NCI-H748 (cell line): ENCODE data around the gene FFAR2.
"Not testable (repeated sequence)": the region's sequence is repeated elsewhere in the genome, so short reads cannot be mapped to it uniquely, and the experiment has no call there.

Experiments used
- DNase-seq: peaks from one replicate; lab custom pipeline; 2025; ENCODE audit not compliant: unreplicated experiment; lab: John Stamatoyannopoulos, UW

FFAR2 gene

DNA sequence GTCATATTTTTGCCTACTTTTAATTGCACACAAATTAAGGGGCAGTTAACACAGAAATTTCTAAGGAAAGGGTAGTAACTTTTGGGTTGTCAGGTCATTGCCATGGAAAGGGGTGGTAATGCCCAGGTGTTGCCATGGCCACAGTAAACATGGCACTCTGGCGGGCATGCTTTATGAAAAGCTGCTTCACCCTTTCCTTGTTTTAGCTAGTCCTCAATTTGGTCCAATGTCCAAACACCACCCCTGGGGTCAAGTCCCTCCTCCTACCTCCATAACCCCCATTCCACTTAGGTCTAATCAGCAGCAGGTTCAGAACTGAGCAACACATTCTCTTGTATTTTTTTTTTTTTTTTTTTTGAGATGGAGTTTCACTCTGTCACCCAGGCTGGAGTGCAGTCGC lies 6.6 kb downstream of the FFAR2 start:
- peak; percentile 32 for DNase-seq

DNA sequence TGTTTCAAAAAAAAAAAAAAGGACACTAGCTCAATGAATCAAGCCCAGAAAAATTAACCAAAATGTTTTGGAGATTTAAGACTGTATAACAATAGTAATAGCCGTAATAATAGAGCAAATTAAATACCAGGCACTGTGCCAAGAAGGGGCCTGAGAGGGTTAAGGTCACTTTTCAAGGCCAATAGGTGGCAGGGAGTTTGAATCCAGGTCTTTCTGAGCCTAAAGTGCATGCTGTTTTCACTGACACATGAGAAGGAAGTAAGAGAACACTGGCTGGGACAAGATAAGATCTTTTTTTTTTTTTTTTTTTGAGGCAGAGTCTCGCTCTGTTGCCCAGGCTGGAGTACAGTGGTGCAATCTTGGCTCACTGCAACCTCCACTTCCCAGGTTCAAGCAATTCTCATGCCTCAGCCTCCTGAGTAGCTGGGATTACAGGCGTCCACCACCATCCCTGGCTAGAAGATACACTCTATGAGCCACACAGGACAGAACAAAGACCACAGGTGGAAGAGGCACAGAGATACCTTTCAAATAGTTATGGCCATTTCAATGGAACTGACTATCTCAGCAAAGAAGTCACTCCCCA lies 7.7 kb downstream of the FFAR2 start:
- no peak for DNase-seq

DNA sequence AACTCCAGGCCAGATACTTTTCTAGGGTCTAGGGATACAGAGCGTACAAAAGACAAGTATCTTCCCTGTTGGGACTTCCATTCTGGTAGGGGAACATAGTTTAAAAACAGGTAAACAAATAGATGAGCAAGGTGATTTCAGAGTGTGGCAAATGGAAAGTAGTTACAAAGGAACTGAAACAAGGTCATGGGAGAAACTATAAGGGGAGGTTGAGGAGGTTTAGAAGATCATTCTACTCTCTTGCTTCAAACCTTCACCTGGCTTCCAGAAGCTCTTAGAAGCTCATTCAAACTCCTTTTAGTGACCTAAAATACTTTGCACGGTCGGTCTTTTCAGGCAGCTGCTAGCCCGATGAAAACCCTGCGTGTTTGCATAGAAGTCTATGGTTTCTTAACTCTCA lies 9.1 kb downstream of the FFAR2 start:
- no peak for DNase-seq

GRCh38 chr19:35458192-35458591 lies 10.1 kb downstream of the FFAR2 start:
- DNase-seq = no peak

DNA sequence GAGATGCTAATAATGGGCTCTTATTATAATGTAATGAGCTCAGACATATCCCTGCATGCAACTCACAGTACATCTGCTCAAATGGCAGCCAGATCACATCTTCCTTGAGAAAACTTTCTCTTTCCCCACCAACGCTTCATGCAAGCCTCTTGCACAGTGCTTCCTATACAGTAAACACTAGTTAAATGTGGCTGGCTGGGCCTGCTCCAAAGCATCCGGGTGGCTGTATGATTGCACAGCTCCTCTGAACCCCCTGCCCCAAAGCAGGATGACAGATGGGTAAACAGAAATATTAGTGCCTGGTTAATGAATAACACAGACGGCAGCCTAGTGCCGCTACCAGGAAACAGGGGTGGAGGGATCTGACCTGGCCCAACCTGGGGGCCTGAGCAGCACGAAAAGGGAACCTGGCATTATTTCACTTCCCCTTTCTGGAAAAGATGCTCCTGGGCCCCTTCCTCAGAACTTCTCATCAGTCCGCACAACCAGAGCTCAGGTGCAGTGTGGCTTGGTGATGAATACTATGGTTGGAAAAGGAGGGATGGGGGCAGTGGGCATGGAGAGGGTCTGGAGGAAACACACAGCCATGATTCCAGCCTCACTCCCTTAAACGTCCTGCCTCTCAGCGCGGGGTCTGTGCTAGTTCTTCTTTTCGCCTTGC lies 10.8 kb downstream of the FFAR2 start:
- no peak for DNase-seq

DNA sequence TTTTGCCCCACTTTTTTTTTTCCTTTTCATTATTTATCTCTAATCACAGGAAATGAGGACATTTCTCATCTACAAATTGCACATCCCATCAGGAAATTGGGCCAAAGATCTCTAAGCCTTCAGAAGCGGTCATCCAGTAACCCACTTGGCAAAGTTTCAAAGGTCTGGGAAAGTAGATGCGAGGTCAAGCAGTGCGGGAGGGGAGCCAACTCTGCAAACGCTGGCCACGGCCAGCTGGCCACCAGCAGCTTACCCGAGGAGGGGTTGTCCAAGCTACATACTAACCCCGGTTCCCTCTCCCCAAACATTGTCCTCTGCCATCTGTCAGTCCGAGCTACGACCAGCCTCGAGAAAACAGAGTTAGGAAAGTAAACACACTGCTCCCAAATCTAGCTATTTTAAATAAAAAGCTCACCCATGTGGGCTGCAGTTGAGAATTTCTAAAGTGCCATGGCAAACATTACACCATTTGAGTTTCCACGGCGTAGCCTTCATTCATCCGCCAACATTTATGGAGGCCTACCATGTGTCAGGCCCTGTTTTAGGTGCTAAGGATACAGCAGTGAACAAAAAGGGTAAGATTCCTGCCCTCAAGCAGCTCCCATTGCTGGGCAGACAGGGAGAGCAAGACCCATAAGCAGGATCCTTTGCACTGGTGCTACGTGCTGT lies 11.5 kb downstream of the FFAR2 start:
- DNase-seq = no peak

DNA sequence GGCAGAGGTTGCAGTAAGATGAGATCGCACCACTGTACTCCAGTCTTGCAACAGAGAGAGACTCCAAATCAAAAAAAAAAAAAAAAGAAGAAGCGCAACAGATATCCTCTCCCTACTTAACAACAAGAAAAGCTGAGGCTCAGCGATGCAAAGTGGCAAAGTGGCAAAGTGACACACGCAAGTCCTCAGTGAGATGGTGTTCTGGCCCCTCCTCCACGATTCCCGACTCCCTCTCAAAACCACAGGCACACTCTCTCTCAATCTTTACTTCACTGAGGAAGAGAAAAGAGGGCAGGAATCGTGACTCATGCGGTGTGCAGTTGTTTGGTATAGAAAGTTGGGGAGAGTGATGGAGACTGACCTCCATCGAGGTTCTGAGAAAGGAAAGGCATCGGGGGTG lies 12.6 kb downstream of the FFAR2 start:
- DNase-seq = no peak

DNA sequence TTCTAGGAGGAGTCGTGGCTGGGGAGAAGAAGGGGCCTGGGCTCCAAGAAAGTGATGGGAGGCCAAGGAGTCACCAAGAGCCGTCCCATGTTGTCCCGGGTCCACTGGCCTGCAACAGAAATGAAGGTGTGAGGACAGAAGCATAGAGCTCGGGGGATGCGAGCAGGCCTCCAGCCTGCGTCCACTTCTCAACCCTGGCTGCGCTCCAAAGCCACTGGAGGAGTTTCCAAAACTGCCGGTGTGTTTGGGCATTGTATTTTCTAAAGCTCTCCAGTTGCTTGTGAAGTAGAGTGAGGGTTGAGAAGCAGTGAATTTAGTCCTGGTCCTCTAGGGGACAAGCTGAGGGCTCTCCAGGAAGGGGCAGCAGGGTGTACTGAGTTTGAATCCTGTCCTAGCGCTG lies 13.0 kb downstream of the FFAR2 start:
- DNase-seq = no peak

DNA sequence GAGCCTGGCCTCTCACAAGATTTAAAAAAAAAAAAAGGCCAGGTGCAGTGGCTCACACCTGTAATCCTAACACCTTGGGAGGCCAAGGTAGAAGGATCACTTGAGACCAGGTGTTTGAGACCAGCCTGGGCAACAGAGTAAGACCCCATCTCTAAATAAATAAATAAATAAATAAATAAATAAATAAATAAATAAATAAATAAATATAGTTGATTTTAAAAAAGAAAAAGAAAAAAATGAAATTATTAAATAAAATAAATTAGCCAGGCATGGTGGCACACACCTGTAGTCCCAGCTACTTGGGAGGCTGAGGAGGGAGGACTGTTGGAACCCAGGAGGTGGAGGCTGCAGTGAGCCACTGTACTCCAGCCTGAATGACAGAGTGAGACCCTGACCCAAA lies 13.7 kb downstream of the FFAR2 start:
- not testable (repeated sequence) for DNase-seq

- DNase-seq = no peak
Measured at GRCh38 chr19:35462476-35462953, 14.5 kb downstream of the FFAR2 start.

- not testable (repeated sequence) for DNase-seq
Measured at GRCh38 chr19:35462956-35463355, 14.9 kb downstream of the FFAR2 start.

DNA sequence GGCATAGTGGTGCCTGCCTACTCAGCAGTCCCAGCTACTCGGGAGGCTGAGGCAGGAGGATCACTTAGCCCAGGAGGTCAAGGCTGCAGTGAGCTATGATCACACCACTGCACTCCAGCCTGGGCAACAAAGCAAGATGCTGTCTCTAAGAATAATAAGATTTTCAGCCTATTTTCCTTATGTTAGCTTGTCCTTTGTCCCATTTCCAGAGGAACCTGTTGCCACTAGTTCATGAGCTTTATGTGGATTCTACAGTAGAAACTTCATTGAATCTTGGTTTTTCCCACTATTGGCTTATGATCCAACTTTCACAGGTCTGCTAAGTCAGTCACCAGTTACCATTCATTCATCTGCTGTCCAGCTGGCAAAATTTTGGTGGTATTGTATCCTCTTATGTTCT lies 18.2 kb downstream of the FFAR2 start:
- DNase-seq = no peak

- DNase-seq = peak; percentile 27
Measured at GRCh38 chr19:35468637-35469036, 20.6 kb downstream of the FFAR2 start.

DNA sequence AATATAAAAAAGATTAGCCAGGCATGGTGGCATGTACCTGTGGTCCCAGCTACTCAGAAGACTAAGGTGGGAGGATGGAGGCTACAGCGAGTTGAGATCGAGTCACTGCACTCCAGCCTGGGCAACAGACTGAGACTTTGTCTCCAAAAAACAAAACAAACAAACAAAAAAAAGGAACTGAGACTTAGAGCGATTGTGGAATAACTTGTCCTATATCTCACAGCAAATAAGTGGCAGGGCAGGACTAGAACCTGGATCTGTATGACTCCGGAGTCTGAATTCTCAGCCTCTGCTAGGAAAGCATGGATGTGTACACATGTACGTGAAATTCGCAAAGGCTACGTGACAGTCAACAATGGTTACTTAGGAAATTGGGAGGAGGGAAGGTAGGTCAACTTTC lies 22.1 kb downstream of the FFAR2 start:
- DNase-seq = no peak

DNA sequence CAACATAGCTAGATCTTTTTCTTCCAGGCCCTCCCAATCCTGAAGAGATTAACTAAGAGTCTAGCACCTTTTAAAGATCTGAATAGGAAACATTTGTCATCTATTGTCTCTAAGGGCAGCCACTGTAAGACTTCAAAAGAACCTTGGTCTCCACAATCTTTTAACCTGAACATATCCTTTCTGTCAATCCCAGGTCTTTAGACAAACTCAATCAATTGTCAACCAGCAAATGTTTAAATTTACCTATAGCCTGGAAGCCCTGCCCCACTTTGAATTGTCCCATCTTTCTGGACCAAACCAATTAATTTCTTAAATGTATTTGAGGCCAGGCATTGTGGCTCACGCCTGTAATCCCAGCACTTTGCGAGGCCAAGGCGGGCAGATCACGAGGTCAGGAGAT lies 23.0 kb downstream of the FFAR2 start:
- DNase-seq = not testable (repeated sequence)

DNA sequence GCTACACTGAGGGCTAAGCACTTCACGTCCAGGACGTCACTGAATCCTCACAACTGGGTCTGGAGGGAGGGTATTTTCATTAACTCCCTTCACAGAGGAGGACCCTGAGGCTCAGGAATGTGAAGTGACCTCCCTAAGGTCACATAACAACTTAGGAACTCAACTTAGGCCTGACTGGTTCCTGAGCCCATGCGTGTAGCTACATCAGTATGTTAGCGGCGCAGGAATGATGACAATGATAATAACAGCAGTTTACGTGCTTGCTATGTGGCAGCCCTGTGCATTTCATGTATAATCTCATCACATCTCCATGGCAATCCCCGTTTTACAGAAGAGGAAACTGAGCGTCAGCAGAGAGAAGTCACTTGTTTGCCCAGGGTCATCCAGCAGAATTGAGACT lies 23.9 kb downstream of the FFAR2 start:
- DNase-seq = no peak

- DNase-seq = no peak
Measured at GRCh38 chr19:35474104-35474503, 26.0 kb downstream of the FFAR2 start.

- DNase-seq = not testable (repeated sequence)
Measured at GRCh38 chr19:35474594-35474993, 26.5 kb downstream of the FFAR2 start.

DNA sequence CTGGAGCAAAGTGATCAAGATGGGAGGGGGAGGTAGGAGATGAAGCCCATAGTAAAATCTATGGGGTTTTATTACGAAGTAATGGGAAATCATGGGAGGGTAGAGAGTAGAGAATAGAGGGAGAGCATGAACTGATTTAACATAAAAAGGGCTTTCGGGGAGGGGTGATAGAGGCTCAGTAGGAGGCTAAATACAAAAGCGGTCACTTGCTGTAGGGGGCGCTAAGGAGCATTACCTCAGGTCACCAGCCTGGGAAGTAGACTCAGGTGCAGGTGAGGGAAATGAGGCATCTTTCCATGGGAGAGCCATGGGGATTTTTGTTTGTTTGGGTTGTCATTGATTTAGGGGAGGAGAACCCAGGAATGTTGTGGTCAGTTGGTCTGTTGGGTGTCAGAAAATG lies 28.1 kb downstream of the FFAR2 start:
- peak; percentile 14 for DNase-seq

DNA sequence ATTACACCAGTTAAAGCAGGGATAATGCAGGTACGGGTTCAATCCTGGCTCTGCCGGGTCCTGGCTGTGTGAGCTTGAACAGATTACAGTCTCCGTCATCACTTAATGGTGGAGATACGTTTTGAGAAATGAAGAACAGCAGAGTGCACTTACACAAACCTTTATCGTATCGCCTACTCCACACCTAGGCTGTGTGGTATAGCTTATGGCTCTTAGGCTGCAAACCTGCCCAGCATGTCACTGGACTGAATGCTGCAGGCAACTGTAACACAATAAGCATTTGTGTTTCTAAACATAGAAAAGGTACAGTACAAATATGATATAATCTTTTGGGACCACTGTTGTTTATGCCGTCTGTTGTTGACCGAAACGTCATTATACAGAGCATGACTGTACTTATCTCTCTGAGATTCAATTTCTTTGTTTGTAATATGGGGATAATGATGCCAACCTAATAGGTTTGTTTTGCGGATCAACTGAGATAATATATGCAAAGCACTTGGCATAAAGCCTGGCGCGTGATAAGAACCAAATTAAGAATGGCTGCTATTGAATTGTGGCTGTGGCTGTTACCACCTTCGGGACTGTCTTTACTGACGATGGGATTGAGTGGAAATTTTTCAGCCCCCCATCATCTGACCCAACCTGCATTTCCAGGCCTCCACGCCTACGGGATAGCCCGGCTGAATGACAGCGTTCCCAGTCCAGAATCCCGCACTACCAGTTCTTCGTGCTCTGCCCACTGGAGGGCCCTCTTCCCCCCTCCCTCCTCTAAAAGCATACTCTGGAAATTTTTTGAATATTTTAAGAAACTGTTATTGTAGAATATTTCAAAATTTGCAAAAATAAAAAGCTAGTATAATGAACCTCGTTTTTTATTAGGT lies 31.0 kb downstream of the FFAR2 start:
- peak; percentile 80 for DNase-seq

- DNase-seq = no peak
Measured at GRCh38 chr19:35483089-35483488, 35.0 kb downstream of the FFAR2 start.
